HG02623 (cell line): ENCODE results near the gene MARCHF9.
"Not testable (repeated sequence)": the region's sequence is repeated elsewhere in the genome, so short reads cannot be mapped to it uniquely, and the experiment has no call there.

ENCODE experiments used
- ATAC-seq: cut with Tn5 transposase; IDR thresholded peaks from one replicate; pipeline ENCODE4 v1.9.1; 2021; ENCODE audit warnings: moderate library complexity; ENCODE audit not compliant: unreplicated experiment

Gene MARCHF9

GRCh38 chr12:57769594-57769993 lies 14.7 kb downstream of the MARCHF9 start:
- ATAC-seq = no peak

- ATAC-seq = no peak
Measured at GRCh38 chr12:57770734-57771133, 15.8 kb downstream of the MARCHF9 start.

- peak; percentile 62 for ATAC-seq
Measured at GRCh38 chr12:57771236-57771872, 16.5 kb downstream of the MARCHF9 start.

GRCh38 chr12:57771873-57772428 lies 17.0 kb downstream of the MARCHF9 start, which contains the start of gene METTL1:
Gene METTL1 (minus strand): TSS chr12:57772105. CDS start chr12:57772083, 22 bp downstream.
- ATAC-seq = peak; percentile 71

- ATAC-seq = peak; percentile 26
Measured at GRCh38 chr12:57772429-57773322, 17.8 kb downstream of the MARCHF9 start, which contains the start of gene EEF1AKMT3. Gene EEF1AKMT3 (plus strand): TSS chr12:57772614. CDS start chr12:57772725, 111 bp downstream.

- not testable (repeated sequence) for ATAC-seq
Measured at GRCh38 chr12:57774634-57775033, 19.7 kb downstream of the MARCHF9 start.

GRCh38 chr12:57775044-57775443 lies 20.1 kb downstream of the MARCHF9 start:
- ATAC-seq = no peak

- ATAC-seq = no peak
Measured at GRCh38 chr12:57775563-57776246, 20.8 kb downstream of the MARCHF9 start.

- no peak for ATAC-seq
Measured at GRCh38 chr12:57776247-57776587, 21.3 kb downstream of the MARCHF9 start.

GRCh38 chr12:57777367-57777766 lies 22.5 kb downstream of the MARCHF9 start:
- no peak for ATAC-seq

- ATAC-seq = no peak
Measured at GRCh38 chr12:57777911-57778310, 23.0 kb downstream of the MARCHF9 start.

GRCh38 chr12:57779736-57780135 lies 24.8 kb downstream of the MARCHF9 start:
- ATAC-seq = no peak

GRCh38 chr12:57780284-57780897 lies 25.5 kb downstream of the MARCHF9 start:
- ATAC-seq = no peak

GRCh38 chr12:57781244-57781643 lies 26.3 kb downstream of the MARCHF9 start:
- ATAC-seq = no peak

- ATAC-seq = no peak
Measured at GRCh38 chr12:57781801-57782200, 26.9 kb downstream of the MARCHF9 start.

GRCh38 chr12:57782243-57782607 lies 27.3 kb downstream of the MARCHF9 start:
- no peak for ATAC-seq

- ATAC-seq = peak; percentile 77
Measured at GRCh38 chr12:57782608-57783465, 27.9 kb downstream of the MARCHF9 start, which contains the start of gene TSFM. Gene TSFM (plus strand): TSS chr12:57782787. CDS start chr12:57782802, 15 bp downstream.

- no peak for ATAC-seq
Measured at GRCh38 chr12:57783466-57783801, 28.5 kb downstream of the MARCHF9 start.

- no peak for ATAC-seq
Measured at GRCh38 chr12:57783861-57784260, 29.0 kb downstream of the MARCHF9 start.

GRCh38 chr12:57793920-57794319 lies 39.0 kb downstream of the MARCHF9 start:
- ATAC-seq = no peak
